Stimulated activated CD8-positive, alpha-beta memory T cell treated with anti-CD3 and anti-CD28 coated beads, Interleukin-12 subunit alpha, Interleukin-12 subunit beta, amount 100 ng/mL, for 24 hours (primary cell): ENCODE data around the gene PPAN.

Experiments
- DNase-seq: peaks from one replicate; pipeline ENCODE4 v3.0.0-alpha.2; 2020; ENCODE audit errors: extremely low read depth

PPAN gene

DNA sequence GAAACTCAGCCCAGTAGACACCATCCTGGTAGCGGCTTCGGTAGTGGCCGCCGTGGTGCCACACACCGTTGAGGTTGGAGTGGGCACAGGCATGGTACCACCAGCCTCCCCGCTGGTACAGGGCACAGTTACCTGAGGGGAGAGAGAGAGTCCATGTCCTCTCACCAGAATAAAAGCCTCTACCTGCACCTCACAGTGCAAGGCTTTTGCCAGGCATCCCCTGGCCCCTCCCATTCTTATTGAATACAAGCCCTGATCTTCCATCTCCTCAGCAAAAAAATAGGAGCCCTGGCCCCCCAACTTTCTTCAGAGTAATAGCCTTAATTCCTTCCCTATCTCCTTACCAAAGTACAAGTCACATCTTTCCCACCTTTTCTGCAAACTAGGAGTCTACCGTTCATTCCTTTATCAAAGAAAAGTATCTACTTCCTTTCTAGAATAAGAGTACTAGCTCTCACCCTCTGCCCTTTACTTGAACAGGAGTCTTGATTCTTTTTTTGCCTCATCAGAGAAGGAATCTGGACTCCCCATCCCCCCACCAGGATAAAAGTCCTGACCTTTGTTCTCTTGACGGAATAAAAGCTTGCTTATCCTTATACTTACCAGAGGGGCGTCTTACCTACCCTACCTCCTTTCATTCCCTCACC is 13.4 kb upstream of the PPAN start:
- DNase-seq: no peak

DNA sequence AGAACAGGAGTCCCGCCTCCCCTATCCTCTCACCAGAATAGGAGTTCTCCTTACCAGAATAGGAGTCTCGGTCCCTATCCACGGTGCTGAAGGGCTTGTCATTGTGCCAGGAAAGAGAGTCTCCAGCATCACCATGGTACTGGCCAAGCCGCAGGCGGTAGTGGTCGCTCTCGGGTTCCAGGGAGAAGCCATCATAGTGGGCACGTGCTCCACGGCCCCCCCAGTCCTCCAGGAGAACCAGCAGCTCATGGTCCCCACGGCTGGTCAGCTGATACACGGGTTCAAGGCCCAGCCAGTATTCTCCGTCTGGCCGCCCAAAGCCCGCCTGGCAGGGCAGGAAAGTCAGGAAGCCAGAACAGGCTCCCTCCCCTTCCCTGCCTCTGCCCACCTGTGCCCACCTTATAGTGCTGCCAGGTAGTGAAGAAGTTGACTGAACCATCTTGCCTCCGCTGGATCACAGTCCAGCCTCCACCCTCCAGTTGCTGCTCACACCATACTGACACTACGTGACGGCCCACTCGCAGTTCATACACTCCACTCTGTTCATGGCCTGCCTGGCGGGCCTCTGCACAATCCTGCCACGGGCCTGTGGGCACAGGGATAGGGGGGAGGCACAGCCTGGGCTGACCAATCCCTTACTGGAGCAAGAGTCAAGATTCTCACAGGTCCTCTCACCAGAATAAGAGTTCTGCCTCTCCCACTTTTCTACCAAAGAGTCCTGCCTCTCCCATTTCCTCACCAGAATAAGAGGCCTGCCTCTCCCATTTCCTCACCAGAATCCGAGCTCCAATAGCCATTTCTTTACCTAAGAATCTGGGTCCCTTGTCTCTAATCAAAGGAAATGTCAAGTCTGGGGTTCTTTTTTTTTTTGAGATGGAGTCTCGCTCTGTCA is 12.6 kb upstream of the PPAN start:
- no peak for DNase-seq

DNA sequence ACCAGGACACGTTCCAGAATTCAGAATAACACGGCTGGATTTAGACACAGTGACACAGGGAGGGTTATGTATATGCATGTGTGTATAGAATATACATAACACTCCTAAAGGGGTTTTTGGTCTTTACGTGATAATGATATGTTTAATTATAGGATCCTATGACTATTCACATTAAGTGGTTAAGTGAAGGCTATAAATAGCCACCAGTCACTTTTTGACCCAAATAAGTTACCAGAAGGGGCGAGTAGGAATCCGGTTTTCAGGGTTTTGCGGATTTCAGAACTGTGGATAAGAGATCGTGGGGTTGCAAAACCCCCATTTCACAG is 10.6 kb upstream of the PPAN start:
- DNase-seq: no peak

DNA sequence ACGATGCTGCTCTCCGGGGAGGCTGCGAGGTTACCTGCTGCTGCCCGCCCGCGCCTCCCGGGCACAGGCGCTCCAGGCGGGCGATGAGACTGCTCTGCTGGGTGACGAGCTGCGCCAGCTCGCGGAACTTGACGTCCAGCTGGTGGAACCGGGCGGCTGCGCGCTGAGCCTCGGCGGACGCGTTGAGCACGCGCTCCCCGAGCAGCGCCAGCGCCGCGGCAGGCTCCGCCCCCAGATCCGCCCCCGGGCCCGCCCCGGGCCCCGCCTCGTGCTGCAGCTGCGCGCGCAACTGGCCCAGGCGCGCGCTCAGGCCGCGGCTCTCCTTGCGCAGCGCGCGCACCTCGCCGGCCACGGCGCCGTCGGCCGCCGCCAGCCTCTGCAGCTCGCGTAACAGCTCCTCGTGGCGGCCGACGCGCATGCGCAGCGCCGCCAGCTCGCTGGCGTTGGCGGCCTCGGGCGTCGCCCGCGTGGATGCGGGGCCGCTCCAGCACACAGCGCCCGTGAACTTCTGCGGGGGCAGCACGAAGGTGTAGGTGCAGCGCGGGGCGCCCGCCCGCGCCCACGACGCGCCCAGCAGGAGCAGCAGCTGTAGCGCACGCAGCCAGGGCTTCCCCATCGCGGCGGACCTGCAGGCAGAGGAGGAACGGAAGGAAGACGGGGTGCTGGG is 10.1 kb upstream of the PPAN start:
- peak; percentile 69 for DNase-seq

DNA sequence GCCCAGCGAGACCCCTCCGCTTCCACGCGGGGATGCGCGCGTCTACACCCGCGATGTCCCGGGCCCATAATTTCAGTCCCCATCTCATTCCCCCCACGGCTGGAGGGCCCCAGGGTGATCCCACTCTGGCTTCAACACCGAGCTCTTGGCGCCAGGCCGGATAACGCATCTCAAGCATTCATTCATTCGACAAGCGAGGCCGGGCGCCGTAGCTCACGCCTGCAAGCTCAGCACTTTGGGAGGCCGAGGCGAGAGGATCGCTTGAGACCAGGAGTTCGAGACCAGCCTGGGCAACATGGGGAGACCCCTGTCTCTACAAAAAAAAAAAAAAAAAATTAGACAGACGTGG is 9.6 kb upstream of the PPAN start:
- DNase-seq: no peak

DNA sequence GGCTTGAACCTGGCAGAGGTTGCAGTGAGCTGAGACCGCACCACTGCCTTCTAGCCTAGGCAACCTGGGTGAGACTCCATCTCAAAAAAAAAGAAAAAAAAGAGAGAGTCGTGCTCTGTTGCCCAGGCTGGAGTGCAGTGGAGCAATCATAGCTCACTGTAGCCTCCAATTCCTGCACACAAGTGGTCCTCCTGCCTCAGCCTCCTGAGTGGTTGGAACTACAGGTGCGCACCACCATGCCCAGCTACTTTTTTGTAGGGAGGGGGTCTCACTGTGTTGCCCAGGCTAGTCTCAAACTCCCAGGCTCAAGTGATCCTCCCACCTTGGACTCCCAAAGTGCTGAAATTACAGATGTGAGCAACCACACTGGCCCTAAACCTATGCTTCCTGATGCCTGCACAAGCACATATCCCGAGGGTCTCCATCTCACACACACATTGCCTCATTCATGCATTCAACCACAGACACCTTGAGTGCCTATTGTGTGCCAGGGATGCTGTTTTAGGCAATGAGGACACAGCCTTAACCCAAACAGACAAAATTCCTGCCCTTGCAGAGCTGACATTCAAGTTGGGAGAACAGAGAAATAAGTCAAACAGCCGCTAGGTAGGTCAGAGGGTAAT is 5.9 kb upstream of the PPAN start:
- DNase-seq: no peak

DNA sequence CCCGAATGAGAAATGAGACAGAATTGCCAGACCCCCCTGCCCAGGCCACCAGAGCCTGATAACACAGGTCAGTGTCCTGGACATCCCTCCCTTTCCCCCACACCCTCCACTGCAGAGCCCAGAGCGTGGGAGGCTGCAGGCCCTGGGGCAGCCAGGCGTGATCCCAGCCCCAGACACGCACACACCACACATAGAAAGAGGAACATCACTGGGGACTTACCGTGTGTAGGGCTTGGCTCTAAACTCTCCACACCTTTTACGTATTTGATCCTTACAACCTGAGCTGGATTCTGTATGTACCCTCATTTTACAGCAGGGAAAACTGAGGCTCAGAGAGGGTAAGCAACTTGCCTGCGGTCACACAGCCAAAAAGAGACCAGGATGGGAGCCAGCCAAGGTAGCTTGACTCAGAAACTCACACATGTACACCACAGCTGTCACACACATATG is 3.4 kb upstream of the PPAN start:
- no peak for DNase-seq

DNA sequence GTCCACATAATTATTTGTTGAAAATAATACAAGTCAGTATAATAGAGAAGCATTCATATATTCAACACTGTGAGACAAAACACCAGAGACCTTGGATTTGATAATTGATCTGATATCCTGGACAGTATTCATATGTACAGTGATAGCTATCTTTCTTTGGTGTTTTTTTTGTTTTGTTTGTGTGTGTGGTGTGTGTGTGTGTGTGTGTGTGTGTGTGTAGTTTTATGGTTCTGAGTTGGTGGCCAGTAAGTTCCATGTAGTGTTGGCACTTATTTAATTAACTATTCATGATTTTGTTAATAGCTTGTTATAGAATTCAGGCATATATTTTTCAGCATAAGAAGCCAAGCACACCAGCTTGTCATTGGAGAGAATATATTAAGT is 2.0 kb upstream of the PPAN start:
- no peak for DNase-seq

DNA sequence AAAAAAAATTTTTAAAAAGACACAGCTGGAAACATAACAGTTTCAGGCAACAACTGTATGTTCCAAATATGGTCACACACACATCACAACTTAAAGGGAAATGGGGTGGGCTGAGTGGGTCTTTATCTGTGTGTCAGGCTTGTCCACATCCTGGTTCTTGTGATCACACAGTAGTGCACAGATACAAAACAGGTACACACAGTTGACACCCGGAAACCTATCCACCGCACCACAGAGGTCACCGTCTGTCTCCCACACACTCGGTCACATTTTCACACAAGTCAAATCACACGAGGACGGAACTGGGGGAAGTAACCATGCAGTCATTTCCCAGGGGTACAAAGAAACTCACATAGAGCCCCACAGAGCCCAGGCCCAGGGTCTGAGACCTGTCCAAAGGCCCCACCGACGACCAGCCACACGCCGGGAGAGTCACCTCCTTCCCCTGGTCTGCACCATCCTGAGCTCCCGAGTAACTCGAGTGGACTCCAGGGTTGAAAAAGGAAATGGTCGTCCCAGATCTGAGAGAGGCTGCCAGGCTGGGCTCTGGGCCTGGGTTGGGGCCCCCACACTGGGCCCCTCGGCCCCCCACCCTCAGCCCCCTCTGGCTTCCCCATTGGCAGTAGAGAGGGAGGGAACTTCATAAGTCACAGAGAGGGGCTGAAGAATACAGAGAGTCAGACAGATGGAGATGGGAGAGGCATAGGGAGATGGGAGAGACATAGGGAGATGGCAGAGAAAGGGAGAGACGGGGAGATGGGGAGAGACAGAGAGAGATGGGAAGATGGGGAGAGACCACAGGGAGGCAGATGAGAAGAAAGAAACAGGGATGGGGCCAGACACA is 1.3 kb upstream of the PPAN start:
- no peak for DNase-seq

DNA sequence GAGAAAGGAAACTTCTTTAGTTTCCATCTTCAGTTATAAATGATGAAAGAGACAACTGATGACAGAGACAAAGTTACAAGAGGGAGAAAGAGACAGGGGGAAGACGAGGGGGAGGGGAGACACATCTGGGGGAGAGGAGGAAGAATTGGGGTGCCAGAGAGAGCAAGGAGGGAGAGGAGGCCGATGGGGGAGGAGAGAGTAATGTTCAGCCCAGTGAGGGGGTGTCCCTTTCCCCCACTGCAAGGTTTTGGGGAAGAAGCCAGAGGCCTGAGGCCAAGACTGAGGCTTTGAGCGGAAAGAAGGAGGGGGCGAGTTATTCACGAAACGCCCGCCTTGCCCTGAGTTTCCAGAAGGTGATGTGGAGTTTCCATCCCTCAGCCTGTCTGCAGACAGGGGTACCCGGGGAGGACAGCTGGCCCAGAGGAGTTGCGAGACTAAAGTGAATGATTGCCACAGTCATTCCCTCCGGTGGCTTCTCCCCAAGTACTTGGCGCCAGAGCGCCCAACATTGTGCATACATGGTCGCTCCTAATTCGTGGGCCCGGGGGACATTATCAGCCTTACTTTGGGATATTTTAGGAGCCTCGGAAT is 558 bp upstream of the PPAN start:
- DNase-seq: no peak

DNA sequence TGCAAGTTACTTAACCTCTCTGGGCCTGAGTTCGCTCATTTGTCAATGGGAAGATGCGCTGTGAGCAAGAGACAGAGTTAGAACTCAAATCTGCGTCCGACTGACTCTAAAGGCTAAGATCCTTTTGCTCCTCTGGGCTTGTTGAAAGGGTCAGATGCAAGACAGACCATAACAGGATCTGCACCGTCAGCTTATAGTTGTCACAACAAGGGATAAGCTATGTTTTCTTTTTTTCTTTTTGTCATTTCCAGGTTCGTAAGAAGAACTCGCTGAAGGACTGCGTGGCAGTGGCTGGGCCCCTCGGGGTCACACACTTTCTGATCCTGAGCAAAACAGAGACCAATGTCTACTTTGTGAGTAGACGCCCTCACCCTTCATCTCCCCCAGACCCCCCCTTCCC is 1.1 kb downstream of the PPAN start:
- no peak for DNase-seq

DNA sequence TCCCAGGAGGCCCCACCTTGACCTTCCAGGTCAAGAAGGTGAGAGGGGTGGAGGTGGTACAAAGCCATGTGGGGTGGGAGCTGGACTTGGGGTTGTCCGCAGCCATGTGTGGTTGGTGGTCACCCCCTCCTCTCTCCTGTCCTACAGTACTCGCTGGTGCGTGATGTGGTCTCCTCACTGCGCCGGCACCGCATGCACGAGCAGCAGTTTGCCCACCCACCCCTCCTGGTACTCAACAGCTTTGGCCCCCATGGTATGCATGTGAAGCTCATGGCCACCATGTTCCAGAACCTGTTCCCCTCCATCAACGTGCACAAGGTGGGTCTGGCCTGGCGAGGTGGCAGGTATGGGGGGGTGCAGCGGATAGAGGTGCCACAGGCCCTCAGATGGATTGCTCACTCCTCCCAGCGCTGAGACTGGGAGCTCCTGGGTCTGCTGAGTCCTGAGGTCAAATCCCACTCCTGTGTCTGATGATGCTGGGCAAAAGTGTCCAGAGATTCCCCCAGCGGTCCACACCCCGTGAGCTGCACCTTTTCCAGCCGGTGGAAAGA is 1.7 kb downstream of the PPAN start:
- no peak for DNase-seq

DNA sequence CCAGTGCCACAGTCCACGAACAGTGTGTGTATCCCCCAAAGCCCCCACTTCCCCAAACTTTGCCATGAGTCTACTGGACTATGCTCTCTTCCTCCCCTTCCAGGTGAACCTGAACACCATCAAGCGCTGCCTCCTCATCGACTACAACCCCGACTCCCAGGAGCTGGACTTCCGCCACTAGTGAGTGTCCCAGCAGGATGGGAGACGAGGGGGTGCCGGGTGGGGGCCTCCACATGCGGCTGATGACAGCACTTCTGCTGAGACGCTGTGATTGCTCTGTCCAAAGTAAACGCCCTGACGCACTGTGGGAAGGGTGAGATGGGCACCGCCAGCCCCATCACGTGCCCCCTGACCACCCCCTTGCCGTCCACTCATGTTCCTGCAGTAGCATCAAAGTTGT is 3.4 kb downstream of the PPAN start:
- DNase-seq: no peak

DNA sequence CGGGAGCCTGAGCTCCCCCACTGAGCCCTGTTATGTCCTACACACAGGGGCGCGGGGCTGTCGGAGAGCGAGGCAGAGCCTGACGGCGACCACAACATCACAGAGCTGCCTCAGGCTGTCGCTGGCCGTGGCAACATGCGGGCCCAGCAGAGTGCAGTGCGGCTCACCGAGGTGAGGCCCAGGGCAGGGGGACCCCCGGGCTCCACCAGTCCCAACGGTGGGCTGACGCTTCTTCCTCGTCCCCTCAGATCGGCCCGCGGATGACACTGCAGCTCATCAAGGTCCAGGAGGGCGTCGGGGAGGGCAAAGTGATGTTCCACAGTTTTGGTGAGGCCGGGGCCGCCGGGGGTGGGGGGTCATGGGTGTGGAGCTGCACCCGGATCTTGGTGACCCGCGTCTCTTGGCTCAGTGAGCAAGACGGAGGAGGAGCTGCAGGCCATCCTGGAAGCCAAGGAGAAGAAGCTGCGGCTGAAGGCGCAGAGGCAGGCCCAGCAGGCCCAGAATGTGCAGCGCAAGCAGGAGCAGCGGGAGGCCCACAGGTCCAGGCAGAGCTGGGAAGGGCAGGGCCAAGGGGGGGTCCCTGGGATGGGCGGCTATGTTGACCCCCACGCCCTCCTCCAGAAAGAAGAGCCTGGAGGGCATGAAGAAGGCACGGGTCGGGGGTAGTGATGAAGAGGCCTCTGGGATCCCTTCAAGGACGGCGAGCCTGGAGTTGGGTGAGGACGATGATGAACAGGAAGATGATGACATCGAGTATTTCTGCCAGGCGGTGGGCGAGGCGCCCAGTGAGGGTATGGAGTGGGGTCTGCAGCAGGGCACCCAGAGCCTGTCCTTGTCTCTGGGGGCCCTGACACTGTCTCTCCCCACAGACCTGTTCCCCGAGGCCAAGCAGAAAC is 4.2 kb downstream of the PPAN start:
- DNase-seq: no peak

DNA sequence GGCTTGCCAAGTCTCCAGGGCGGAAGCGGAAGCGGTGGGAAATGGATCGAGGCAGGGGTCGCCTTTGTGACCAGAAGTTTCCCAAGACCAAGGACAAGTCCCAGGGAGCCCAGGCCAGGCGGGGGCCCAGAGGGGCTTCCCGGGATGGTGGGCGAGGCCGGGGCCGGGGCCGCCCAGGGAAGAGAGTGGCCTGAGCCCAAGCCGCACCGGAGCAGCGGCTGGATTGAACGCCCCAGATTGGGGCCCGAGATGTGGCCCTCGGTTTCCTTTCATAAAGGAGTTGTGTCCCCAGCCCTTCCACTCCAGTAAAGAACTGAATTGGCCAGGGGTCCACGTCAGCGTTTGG is 4.8 kb downstream of the PPAN start:
- no peak for DNase-seq

DNA sequence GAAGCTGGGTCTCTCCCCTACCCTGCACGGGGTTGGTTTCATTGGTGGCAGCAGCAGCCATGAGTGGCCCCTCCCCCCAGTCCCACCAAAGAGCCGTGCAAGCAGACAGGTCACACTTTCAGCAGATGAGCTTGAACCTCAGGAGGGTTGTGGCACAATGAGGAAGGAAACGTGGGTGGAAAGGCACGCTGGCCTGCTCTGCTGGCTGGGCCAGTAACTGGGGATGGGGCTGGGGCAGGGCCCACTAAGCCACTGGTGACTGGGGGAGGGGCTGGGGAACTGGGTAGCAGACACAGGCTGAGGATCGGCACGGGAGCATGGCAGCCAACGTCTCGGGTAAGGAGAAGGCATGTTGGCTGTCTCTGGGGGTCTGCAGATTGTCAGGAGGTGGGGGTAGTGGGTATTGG is 5.2 kb downstream of the PPAN start, which contains the start of gene P2RY11:
Gene P2RY11 (plus strand): TSS at position 289 of the 407 bp plus-strand sequence. CDS start 29 bp downstream, at position 318.
- no peak for DNase-seq

DNA sequence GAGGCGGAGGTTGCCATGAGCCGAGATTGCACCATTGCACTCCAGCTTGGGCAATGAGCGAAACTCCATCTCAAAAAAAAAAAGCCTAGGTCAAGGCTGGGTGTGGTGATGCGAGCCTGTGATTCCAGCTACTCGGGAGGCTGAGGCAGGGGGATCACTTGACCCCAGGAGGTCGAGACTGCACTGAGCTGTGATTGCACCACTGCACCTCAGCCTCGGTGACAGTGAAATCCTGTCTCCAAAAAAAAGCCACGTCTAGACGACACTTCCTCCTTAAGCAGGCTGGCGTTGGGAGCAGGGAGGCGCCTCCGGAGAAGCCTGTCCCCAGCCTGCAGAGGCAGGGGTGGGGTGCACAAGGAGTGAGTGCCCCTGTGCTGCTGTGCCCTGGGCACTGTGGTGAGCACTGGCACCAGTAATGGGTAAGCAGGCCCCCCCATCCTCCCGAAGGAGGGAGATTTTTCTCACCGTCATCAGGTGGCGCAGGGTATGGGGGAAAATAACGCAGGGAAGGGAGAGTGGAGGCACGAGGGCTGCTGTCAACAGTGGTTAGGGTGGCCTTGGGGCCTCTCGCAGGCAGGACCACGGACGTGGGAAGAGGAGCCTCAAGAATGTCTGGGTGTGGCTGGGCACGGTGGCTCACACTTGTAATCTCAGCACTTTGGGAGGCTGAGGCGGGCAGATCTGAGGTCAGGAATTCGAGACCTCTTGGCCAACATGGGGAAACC is 6.0 kb downstream of the PPAN start:
- no peak for DNase-seq

DNA sequence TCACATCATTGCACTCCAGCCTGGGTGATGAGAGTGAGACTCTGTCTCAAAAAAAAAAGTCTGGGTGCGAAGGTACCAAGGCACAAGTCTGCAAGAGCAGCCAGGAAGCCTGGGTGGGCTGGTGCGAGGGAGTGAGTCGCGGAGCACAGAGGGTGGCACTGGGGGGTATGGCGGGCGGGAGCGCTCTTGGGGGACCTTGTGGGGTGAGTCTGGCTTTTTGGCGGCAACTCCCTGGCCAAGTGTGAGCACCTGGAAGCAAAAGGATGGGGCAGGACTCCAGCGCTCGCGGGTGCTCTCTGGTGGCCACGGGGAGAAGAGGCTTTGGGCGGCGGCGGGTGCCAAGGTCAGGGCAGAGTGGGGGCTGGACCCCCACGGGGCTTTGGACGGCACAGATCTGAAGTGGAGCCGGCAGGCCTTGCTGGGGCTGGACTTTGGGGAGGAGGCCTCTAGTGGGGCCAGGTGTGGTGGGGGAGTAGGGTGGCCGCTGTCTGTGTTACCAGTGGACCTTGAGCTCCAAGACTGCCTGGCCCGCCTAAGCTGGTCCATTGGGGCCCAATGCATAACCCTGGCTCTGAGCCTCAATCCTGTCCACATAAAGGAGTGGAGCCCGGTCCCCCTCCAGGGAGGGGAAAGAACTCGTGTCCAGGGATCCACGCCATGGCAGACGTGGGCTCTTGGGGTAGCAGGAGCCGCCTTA is 6.9 kb downstream of the PPAN start:
- DNase-seq: no peak

DNA sequence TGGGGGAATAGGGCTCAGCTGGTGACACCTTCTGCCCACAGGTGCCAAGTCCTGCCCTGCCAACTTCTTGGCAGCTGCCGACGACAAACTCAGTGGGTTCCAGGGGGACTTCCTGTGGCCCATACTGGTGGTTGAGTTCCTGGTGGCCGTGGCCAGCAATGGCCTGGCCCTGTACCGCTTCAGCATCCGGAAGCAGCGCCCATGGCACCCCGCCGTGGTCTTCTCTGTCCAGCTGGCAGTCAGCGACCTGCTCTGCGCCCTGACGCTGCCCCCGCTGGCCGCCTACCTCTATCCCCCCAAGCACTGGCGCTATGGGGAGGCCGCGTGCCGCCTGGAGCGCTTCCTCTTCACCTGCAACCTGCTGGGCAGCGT is 7.4 kb downstream of the PPAN start:
- no peak for DNase-seq
